HG02642 (cell line): Measurements from ENCODE around the gene FAM20A.
A peak's percentile ranks its signal among the peaks of the same experiment; 100 is the strongest.
"Not testable (repeated sequence)": the region's sequence is repeated elsewhere in the genome, so short reads cannot be mapped to it uniquely, and the experiment has no call there.

ENCODE experiments used
- ATAC-seq: cut with Tn5 transposase; IDR thresholded peaks from one replicate; pipeline ENCODE4 v1.9.1; 2021; ENCODE audit warnings: mild to moderate bottlenecking; ENCODE audit not compliant: unreplicated experiment, poor library complexity

FAM20A gene

DNA sequence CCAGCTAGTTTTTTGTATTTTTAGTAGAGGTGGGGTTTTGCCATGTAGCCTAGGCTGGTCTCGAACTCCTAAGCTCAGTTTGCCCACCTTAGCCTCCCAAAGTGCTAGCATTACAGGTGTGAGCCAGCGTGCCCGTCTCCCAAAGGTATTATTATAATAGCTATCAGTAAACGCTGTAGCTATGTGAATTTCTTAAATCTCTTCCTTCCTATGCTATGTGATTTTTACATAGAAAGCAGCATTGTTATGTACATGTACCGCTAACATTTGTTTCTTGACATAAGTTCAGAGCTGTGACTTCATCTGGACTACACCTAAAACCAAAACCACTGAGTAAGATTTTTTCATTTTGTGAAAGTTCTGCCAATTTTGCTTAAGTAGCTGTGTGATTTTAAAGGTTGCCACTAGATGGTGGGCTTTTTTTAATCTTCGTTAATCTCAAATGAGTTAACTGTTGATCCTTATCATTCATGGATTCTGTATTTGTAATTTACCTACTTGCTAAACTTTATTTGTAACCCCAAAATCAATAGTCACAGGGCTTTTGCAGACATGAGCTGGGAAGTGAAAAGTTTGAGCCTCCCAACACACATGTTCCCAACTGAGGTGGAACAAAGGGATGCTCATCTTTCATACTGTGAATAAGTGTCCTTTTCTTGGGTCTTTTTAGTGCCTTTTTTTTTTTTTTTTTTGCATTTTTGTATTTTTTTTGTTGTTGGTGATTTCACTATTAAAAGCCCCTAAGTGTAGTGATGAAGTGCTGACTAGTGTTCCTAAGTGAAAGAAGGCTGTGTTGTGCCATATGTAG is 67.1 kb downstream of the FAM20A start:
- ATAC-seq = no peak

DNA sequence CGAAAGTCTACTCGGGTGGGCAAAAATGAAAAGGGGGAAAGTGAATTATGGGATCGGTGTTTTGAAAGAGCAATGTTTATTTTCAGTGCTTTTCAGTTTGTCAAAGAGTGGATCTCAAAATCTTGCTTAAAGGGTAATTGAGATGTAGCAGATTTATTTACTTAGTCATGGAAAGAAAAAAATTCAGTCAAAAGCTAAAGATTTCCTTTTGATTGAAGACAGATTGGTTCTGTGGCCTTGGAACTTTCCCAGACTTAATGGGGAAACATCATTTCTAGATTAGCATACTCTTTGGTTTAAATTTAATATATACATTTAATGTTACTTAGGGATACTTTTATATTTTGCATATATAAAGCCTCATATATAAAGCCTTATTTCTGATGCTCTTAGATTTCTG is 68.3 kb downstream of the FAM20A start:
- no peak for ATAC-seq

DNA sequence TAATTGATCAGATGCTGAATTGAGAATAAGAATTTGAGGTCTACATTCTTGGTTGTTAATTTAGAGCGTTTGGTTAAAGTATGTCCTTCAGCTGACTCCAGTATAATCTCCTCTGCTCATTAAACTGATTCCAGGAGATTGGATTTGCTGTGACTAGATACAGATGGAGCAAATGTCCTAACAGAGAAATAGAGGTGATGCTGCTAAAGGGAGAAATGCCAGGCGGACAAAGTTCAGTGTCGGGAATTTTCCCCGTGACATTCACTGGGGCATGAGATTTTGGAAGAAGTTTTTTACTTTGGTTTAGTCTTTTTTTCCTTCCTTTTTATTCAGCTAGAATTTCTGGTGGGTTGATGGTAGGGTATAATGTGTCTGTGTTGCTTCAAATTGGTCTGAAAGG is 69.9 kb downstream of the FAM20A start:
- ATAC-seq = no peak

GRCh38 chr17:68527314-68527713 is 73.9 kb downstream of the FAM20A start:
- no peak for ATAC-seq

DNA sequence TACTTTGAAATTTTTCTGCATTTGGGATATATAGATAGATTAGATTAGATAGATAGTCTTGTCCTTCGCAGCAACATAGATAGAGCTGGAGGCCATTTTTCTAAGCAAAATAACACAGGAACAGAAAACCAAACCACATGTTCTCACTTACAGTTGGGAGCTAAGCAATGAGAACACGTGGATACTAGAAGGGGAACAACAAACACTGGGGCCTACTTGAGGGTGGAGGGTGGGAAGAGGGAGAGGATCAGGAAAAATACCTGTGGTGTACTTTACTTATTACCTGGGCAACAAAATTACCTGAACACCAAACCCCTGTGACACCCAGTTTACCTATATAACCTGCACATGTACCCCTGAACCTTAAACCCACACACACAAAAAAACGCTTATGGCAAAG is 74.6 kb downstream of the FAM20A start:
- ATAC-seq = no peak

GRCh38 chr17:68522266-68522665 is 78.9 kb downstream of the FAM20A start:
- no peak for ATAC-seq

DNA sequence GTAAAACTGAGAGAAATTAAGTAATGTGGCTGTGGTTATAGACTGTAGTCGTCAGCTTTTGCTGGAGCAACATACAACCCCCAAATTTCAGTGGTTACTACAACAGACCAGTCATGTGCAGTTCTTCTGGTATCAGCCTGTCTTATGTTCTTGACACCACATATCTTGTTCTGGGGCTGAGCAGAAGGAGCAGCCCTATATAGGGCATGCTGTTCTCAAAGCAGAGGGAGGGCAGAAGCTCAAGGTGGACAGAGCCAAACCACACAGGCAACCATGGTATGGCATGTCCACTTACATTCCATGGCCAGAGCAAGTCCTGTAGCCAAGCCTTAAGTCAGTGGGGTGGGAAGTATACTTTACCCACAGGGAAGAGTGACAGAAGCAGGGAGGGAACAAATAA is 81.3 kb downstream of the FAM20A start:
- ATAC-seq = no peak

GRCh38 chr17:68519051-68519450 is 82.1 kb downstream of the FAM20A start:
- not testable (repeated sequence) for ATAC-seq

DNA sequence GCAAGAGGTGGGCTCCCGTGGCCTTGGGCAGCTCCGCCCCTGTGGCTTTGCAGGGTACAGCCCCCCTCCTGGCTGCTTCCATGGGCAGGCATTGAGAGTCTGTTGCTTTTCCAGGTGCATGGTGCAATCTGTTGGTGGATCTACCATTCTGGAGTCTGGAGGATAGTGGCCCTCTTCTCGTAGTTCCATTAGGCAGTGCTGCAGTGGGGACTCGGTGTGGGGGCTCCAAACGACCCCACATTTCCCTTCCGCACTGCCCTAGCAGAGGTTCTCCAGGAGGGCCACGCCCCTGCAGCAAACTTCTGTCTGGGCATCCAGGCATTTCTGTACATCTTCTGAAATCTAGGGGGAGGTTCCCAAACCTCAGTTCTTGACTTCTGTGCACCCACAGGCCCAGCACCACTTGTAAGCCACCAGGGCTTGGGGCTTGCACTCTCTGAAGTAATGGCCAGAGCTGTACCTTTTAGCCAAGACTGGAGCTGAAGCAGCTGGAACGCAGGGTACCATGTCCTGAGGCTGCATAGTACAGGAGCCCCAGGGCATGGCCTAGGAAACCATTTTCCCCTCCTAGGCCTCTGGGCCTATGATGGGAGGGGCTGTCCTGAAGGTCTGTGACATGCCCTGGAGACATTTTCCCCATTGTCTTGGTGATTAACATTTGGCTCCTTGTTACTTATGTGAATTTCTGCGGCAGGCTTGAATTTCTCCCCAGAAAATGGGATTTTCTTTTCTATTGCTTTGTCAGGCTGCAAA is 82.9 kb downstream of the FAM20A start:
- ATAC-seq = no peak

DNA sequence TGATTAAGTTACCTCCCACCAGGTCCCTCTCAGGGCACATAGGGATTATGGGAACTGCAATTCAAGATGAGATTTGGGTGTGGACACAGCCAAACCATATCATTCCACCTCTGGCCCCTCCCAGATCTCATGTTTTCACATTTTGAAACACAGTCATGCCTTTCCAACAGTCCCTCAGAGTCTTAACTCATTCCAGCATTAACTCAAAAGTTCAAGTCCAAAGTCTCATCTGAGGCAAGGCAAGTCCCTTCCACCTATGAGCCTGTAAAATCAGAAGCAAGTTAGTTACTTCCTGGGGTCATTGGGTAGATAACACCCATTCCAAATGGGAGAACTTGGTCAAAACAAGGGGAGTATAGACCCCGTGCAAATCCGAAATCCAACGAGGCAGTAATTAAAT is 83.6 kb downstream of the FAM20A start:
- not testable (repeated sequence) for ATAC-seq

DNA sequence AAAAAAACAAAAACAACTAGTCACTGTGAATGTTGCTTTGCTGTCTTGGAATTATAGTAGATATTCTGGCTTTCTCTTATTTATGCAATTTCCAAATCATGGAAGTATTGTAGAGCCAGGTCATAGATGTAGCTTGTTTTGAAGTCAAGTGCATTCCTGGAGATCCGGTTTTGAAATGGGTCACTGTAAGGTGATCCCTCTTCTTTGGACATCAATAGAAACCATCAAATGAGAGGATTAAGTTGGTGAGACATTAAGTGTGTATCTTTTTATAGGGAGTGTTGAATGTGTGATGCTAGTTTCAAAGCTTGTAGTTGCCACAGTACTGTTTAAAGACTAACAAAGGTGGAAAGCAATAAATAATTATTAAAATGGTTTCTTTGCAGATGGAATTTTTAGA is 84.4 kb downstream of the FAM20A start:
- ATAC-seq = no peak

- ATAC-seq = no peak
Measured at GRCh38 chr17:68514831-68515635, 86.1 kb downstream of the FAM20A start.

GRCh38 chr17:68513932-68514331 is 87.2 kb downstream of the FAM20A start:
- no peak for ATAC-seq

- ATAC-seq = no peak
Measured at GRCh38 chr17:68512960-68513474, 88.2 kb downstream of the FAM20A start.

DNA sequence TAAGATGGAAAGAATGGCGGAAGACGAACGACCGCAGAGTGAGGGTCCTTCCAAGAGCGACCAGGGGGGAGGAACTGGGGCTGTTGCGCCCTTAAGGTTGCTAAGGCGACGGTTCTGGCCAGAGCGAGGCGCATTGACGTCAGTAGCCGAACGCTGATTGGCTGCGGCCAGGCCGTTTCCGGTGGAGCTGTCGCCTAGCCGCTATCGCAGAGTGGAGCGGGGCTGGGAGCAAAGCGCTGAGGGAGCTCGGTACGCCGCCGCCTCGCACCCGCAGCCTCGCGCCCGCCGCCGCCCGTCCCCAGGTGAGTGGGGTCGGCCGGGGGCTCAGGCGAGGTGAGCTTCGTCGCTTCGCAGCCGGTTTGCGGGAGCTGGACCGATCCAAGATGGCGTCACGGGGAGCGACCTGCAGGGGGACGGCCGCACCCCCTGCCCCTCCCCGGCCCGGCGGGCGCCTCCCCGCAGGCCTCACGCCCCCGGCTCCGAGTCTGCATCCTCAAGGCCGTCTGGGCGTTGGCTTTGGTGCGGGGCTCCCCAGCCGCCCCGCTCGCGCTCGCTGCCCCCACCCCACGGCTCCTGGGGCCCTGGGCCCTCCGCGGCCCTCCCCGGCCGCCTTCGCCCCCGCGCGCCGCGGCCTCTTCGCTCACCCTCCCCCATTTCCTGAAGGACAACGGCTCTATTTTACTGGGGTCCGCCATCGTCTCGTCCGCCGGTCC is 88.8 kb downstream of the FAM20A start, which contains the start of gene PRKAR1A:
PRKAR1A (plus strand) TSS at position 184 of the 713 bp plus-strand sequence. CDS start 2,970 bp downstream, outside the sequence.
- peak; percentile 94 for ATAC-seq

DNA sequence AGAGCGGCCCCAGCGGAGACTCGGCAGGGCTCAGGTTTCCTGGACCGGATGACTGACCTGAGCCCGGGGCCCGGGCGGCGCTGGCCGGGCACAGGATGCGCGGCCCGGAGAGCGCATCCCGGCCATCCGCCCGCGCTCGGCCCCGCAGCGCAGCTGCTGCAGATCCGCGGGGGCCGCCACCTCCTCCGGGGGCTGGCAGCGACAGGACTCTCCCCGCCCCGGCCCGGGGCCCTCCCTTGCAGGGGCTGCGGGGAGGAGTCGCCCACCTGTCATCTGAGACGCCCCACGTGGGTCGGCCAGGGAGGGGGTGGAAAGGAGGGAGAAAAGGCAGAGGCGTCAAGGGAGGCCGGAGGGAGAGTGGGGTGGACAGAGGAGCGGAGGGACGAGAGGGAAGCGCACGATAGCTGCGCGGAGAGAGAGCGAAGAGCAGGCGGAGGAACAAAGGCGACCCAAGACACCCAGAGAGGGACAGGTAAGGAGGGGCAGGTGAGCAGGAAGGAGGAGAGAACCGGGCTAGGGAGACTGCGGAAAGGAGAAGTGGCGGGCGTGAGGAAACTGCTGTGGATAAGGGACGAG is 89.4 kb downstream of the FAM20A start:
- peak; percentile 55 for ATAC-seq

- no peak for ATAC-seq
Measured at GRCh38 chr17:68511254-68511670, 89.9 kb downstream of the FAM20A start.

DNA sequence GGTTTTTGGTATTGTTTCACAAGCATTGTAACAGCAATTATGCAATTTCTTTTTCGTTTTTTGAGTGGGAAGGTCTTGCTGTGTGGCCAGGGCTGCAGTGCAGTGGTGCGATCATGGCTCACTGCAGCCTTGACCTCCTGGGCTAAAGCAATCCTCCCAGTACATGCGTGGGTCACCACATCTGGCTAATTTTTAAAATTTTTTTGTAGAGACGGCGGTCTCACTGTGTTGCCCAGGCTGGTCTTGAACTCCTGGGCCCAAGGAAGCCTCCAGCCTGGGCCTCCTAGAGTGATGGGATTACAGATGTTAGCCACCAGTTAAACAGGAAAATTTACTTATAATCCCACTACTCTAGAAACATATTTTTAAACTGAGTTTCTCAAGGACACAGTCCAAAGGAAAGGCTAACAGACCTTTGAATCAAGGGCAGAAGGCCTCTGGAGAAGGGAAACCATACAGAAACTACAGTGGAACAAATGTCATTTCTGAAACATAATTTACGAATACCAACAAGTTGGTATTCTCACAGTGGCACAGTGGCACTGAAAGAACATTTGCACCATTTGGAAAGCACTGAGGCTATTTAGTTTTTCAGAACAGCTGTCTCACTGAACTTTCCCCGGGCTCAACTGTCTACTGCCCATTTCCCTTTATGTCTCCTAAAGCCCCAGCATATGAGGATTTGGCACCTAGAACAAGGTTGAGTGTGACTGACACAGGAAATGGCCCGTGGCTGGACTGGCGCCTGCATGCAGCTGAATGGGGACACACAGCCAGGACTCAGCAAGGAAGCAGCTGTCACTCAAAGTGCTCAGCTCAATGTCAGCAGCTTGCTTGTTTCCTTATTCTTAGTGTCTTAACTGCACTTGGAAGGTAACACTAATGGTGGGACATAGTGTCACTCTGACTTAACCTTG is 91.8 kb downstream of the FAM20A start:
- ATAC-seq = no peak
